GM23338 (cell line): ENCODE data around the gene POU5F2. TPM values are rescaled to one million over a fixed set of nuclear protein-coding genes. Genes with fewer than 3 reads are reported as not detected.

ENCODE experiments used
- ATAC-seq: fragments of 200-7000 bp; cut with Tn5 transposase; 3 replicates; pipeline ENCODE4 v1.9.1; 2020
- DNase-seq: peaks from one replicate; pipeline ENCODE4 v3.0.0-alpha.2; 2015; ENCODE audit warnings: low spot score
- H2AFZ ChIP-seq: fragments of 200-600 bp; sonication (generic); 2 replicates; pipeline ENCODE4 v1.8.0; 2016; ENCODE audit warnings: antibody characterized with exemption, mild to moderate bottlenecking, moderate library complexity
- H3F3A ChIP-seq: fragments of 200-600 bp; sonication (generic); replicated peaks from 2 replicates; pipeline ENCODE4 v1.8.0; 2017; ENCODE audit warnings: antibody characterized with exemption, mixed run types, low read depth
- H3K27ac ChIP-seq: fragments of 200-600 bp; sonication (generic); 2 replicates; pipeline ENCODE4 v1.6.1; 2016; ENCODE audit warnings: low read depth
- H3K27me3 ChIP-seq: fragments of 200-600 bp; sonication (generic); 2 replicates; pipeline ENCODE4 v1.8.0; 2016; ENCODE audit warnings: mild to moderate bottlenecking, mixed run types, moderate library complexity; ENCODE audit not compliant: insufficient read depth
- H3K36me3 ChIP-seq: fragments of 200-600 bp; sonication (generic); 2 replicates; pipeline ENCODE4 v1.8.0; 2016; ENCODE audit warnings: mild to moderate bottlenecking; ENCODE audit not compliant: insufficient read depth
- H3K4me1 ChIP-seq: fragments of 200-600 bp; sonication (generic); 2 replicates; pipeline ENCODE4 v1.8.0; 2016; ENCODE audit warnings: mild to moderate bottlenecking, moderate library complexity; ENCODE audit not compliant: insufficient read depth
- H3K4me2 ChIP-seq: fragments of 200-600 bp; sonication (generic); 2 replicates; pipeline ENCODE4 v1.7.1; 2017; ENCODE audit warnings: mixed run types
- H3K4me3 ChIP-seq: fragments of 200-600 bp; sonication (generic); 2 replicates; pipeline ENCODE4 v1.6.1; 2016; ENCODE audit warnings: mixed run types
- H3K79me2 ChIP-seq: fragments of 200-600 bp; sonication (generic); replicated peaks from 2 replicates; pipeline ENCODE4 v1.8.0; 2017; ENCODE audit warnings: mild to moderate bottlenecking; ENCODE audit not compliant: insufficient read depth
- H3K9me2 ChIP-seq: fragments of 200-600 bp; sonication (generic); 2 replicates; pipeline ENCODE4 v1.8.0; 2017; ENCODE audit not compliant: insufficient read depth
- H4K20me1 ChIP-seq: fragments of 200-600 bp; sonication (generic); replicated peaks from 2 replicates; pipeline ENCODE4 v1.8.0; 2017; ENCODE audit warnings: mild to moderate bottlenecking; ENCODE audit not compliant: insufficient read depth
- H3K27ac Mint-ChIP-seq: 2 replicates; pipeline ENCODE4 v1.8.0; 2020; ENCODE audit warnings: inconsistent platforms, mild to moderate bottlenecking, moderate library complexity, mixed read lengths
- H3K27me3 Mint-ChIP-seq: 3 replicates; pipeline ENCODE4 v1.8.0; 2022; ENCODE audit warnings: low read depth, mild to moderate bottlenecking, moderate library complexity, mixed read lengths, inconsistent platforms; ENCODE audit not compliant: insufficient read depth, poor library complexity
- H3K36me3 Mint-ChIP-seq: 3 replicates; pipeline ENCODE4 v1.8.0; 2021; ENCODE audit warnings: low read depth, mild to moderate bottlenecking, inconsistent platforms, moderate library complexity, mixed read lengths
- H3K4me1 Mint-ChIP-seq: 3 replicates; pipeline ENCODE4 v1.8.0; 2020; ENCODE audit warnings: mild to moderate bottlenecking, inconsistent platforms, mixed read lengths
- H3K4me3 Mint-ChIP-seq: 3 replicates; pipeline ENCODE4 v1.8.0; 2021; ENCODE audit warnings: moderate library complexity, mild to moderate bottlenecking, inconsistent platforms, mixed read lengths
- H3K9me3 Mint-ChIP-seq: 3 replicates; pipeline ENCODE4 v1.8.0; 2020; ENCODE audit warnings: moderate library complexity, mild to moderate bottlenecking, inconsistent platforms, mixed read lengths
- CREB1 ChIP-seq: fragments of 250-450 bp; sonication (Bioruptor Pico); IDR thresholded peaks from 2 replicates; pipeline ENCODE4 v1.5.0; 2020; ENCODE audit warnings: low read depth, mild to moderate bottlenecking, moderate library complexity
- ETS1 ChIP-seq: IDR thresholded peaks from 2 replicates; pipeline ENCODE4 v1.6.1; 2016; ENCODE audit warnings: antibody characterized with exemption
- EZH2 ChIP-seq: fragments of 200-600 bp; sonication (generic); IDR thresholded peaks from one replicate; pipeline ENCODE4 v1.8.0; 2017; ENCODE audit warnings: antibody characterized with exemption, mild to moderate bottlenecking, low read depth; ENCODE audit not compliant: unreplicated experiment
- EZH2phosphoT487 ChIP-seq: fragments of 200-600 bp; sonication (generic); IDR thresholded peaks from one replicate; pipeline ENCODE4 v1.8.1; 2018; ENCODE audit warnings: antibody characterized with exemption; ENCODE audit not compliant: unreplicated experiment
- JUNB ChIP-seq: IDR thresholded peaks from one replicate; pipeline ENCODE4 v1.6.1; 2016; ENCODE audit warnings: antibody characterized with exemption; ENCODE audit not compliant: unreplicated experiment
- NANOG ChIP-seq: IDR thresholded peaks from 2 replicates; pipeline ENCODE4 v1.6.1; 2016; ENCODE audit warnings: antibody characterized with exemption, borderline replicate concordance
- POLR2AphosphoS5 ChIP-seq: IDR thresholded peaks from 2 replicates; pipeline ENCODE4 v1.6.1; 2016; ENCODE audit warnings: antibody characterized with exemption, low read depth
- STAT1 ChIP-seq: IDR thresholded peaks from one replicate; pipeline ENCODE4 v1.6.1; 2016; ENCODE audit warnings: antibody characterized with exemption; ENCODE audit not compliant: unreplicated experiment
- ZNF114 ChIP-seq: fragments of 250-450 bp; sonication (Bioruptor Pico); IDR thresholded peaks from 2 replicates; pipeline ENCODE4 v1.5.0; 2020; ENCODE audit warnings: mild to moderate bottlenecking, moderate library complexity
- ZNF331 ChIP-seq: fragments of 250-450 bp; sonication (Bioruptor Pico); IDR thresholded peaks from 2 replicates; pipeline ENCODE4 v1.5.0; 2020; ENCODE audit warnings: low read depth, mild to moderate bottlenecking, moderate library complexity
- polyA plus RNA-seq: library from polyadenylated mRNA; unstranded; fragments of >200 nt; fragmentation: Nextera tagmentation; extraction: Ambion mirVana; gene quantifications from 2 replicates; pipeline ENCODE4 v1.2.1, GENCODE V29; 2016
- total RNA-seq: library from RNA; depleted of rRNA; stranded (reverse); fragments of >200 nt; shearing (Covaris generic); gene quantifications from 2 replicates; pipeline ENCODE4 v1.2.3, GENCODE V29; 2014
- TF ChIP-seq, protein P1 (sequence below), 2 experiments: fragments of 200-600 bp in 1 of 2; sonication (generic) in 1 of 2; conservative IDR thresholded peaks; 2 replicates each; pipeline versions ENCODE4 v1.5.1 to v1.6.1; 2016 to 2017; ENCODE audit warnings: antibody characterized with exemption in 2 of 2, low read depth in 2 of 2, mild to moderate bottlenecking in 2 of 2, moderate library complexity in 1 of 2
- TF ChIP-seq, protein P2 (sequence below): IDR thresholded peaks from one replicate; pipeline ENCODE4 v1.6.1; 2018; ENCODE audit warnings: antibody characterized with exemption; ENCODE audit not compliant: unreplicated experiment

Gene POU5F2
- total and polyA plus RNA-seq, 2 experiments from 2014 or later: 0.11 to 0.76 TPM

DNA sequence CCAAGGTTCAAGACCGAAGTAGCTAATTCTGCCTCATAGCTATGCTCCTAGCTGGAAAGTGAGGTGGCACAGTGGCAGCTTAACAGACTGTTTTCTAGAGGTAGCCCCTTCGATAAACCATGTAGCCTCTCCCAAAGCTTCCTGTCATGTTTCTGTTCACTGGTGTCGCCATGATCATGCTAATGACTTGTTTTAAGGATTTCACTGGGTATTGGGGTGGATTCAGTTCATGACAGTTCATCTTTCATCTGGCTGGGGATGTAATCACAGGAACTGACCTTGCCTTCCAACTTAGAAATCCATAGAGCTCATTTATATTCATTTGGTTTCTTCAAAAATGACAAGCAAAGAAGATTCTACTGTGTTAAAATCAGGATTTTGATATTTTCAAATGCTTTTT lies 9.4 kb downstream of the POU5F2 start (continued):
- TF ChIP-seq, protein P1, sequence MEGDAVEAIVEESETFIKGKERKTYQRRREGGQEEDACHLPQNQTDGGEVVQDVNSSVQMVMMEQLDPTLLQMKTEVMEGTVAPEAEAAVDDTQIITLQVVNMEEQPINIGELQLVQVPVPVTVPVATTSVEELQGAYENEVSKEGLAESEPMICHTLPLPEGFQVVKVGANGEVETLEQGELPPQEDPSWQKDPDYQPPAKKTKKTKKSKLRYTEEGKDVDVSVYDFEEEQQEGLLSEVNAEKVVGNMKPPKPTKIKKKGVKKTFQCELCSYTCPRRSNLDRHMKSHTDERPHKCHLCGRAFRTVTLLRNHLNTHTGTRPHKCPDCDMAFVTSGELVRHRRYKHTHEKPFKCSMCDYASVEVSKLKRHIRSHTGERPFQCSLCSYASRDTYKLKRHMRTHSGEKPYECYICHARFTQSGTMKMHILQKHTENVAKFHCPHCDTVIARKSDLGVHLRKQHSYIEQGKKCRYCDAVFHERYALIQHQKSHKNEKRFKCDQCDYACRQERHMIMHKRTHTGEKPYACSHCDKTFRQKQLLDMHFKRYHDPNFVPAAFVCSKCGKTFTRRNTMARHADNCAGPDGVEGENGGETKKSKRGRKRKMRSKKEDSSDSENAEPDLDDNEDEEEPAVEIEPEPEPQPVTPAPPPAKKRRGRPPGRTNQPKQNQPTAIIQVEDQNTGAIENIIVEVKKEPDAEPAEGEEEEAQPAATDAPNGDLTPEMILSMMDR (conservative IDR thresholded peaks at IDR 0.05; ENCODE audit: low read depth in 2 of 2): no peak
- TF ChIP-seq JUNB (no peak), NANOG (no peak)

DNA sequence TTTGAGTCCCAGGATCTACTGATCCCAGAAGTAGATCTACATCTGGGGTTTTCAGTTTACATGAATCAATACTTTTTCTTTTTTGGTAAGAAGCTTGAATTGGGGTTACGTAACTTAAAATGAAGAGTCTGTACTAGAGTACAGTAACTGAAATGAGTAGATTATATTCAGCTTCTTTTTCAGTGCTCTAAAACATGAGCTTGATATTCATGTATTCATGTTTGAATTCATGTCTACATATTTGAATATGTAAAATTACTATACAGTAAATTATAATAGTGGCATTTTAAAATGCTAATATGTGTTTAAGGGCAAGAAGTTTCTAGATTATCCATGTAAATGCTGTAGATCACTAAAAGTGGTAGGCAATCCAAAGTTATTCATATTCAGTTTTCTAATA lies 14.8 kb downstream of the POU5F2 start:
- H3K27ac ChIP-seq: no peak overlapping the region
- Mint-ChIP-seq H3K4me3 (no peak overlapping the region), H3K4me1 (peaks cover 37% of the 10 kb centered on the region), H3K9me3 (no peaks in the 10 kb centered on the region), H3K27me3 (no peaks in the 10 kb centered on the region), H3K27ac (peak overlapping the region; percentile 7; the same call in 1 of the 2 replicates), H3K36me3 (no peaks in the 10 kb centered on the region)
- no peaks in the 10 kb centered on the region for H3K9me2 ChIP-seq
- no peaks in the 10 kb centered on the region for H3K79me2 ChIP-seq
- H3K27me3 ChIP-seq: no peaks in the 10 kb centered on the region
- ATAC-seq: no peak
- DNase-seq: no peak
- H3K4me2 ChIP-seq: no peak overlapping the region
- no peak overlapping the region for H2AFZ ChIP-seq
- H3K36me3 ChIP-seq: no peaks in the 10 kb centered on the region
- H3K4me1 ChIP-seq: peaks cover 26% of the 10 kb centered on the region
- H3F3A ChIP-seq: no peaks in the 10 kb centered on the region
- no peaks in the 10 kb centered on the region for H4K20me1 ChIP-seq
- H3K4me3 ChIP-seq: no peak overlapping the region
- TF ChIP-seq JUNB (no peak), ETS1 (no peak), POLR2AphosphoS5 (no peak), ZNF114 (CRISPR knock-in tag) (no peak), NANOG (no peak), CREB1 (CRISPR knock-in tag) (no peak), ZNF331 (CRISPR knock-in tag) (no peak), STAT1 (no peak), EZH2phosphoT487 (no peak), EZH2 (no peak)
- TF ChIP-seq, protein P1 (conservative IDR thresholded peaks at IDR 0.05; ENCODE audit: low read depth in 2 of 2): no peak
- TF ChIP-seq, protein P2, sequence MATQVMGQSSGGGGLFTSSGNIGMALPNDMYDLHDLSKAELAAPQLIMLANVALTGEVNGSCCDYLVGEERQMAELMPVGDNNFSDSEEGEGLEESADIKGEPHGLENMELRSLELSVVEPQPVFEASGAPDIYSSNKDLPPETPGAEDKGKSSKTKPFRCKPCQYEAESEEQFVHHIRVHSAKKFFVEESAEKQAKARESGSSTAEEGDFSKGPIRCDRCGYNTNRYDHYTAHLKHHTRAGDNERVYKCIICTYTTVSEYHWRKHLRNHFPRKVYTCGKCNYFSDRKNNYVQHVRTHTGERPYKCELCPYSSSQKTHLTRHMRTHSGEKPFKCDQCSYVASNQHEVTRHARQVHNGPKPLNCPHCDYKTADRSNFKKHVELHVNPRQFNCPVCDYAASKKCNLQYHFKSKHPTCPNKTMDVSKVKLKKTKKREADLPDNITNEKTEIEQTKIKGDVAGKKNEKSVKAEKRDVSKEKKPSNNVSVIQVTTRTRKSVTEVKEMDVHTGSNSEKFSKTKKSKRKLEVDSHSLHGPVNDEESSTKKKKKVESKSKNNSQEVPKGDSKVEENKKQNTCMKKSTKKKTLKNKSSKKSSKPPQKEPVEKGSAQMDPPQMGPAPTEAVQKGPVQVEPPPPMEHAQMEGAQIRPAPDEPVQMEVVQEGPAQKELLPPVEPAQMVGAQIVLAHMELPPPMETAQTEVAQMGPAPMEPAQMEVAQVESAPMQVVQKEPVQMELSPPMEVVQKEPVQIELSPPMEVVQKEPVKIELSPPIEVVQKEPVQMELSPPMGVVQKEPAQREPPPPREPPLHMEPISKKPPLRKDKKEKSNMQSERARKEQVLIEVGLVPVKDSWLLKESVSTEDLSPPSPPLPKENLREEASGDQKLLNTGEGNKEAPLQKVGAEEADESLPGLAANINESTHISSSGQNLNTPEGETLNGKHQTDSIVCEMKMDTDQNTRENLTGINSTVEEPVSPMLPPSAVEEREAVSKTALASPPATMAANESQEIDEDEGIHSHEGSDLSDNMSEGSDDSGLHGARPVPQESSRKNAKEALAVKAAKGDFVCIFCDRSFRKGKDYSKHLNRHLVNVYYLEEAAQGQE: no peak
